HEK293T (cell line): ENCODE measurements around the gene THRAP3.

ENCODE experiments used
- CTCF ChIA-PET: fragments of 350-600 bp; formaldehyde crosslinking; extraction: SDS; loops from one replicate; lab custom pipeline; 2021; ENCODE audit warnings: antibody characterized with exemption, inconsistent platforms; lab: Yijun Ruan, JAX
- POLR2A ChIA-PET: fragments of 350-600 bp; formaldehyde crosslinking; extraction: SDS; loops from one replicate; lab custom pipeline; 2020; ENCODE audit warnings: antibody characterized with exemption, inconsistent platforms; lab: Yijun Ruan, JAX
- DNase-seq: peaks from one replicate; pipeline ENCODE4 v3.0.0; 2012; ENCODE audit warnings: mixed read lengths; ENCODE audit errors: extremely low spot score
- ARNT ChIP-seq: fragments of 450-650 bp; IDR thresholded peaks from 2 replicates; pipeline ENCODE4 v1.6.1; 2017; ENCODE audit warnings: mild to moderate bottlenecking
- BHLHE40 ChIP-seq: fragments of 450-650 bp; IDR thresholded peaks from 2 replicates; pipeline ENCODE4 v1.6.1; 2016; ENCODE audit warnings: mild to moderate bottlenecking, moderate library complexity, borderline replicate concordance
- CTBP1 ChIP-seq: fragments of 450-650 bp; IDR thresholded peaks from 2 replicates; pipeline ENCODE4 v1.6.1; 2016; ENCODE audit warnings: borderline replicate concordance
- ELF4 ChIP-seq: fragments of 450-650 bp; IDR thresholded peaks from 2 replicates; pipeline ENCODE4 v1.6.1; 2017; ENCODE audit warnings: antibody characterized with exemption
- FOXA1 ChIP-seq: fragments of 450-650 bp; IDR thresholded peaks from 2 replicates; pipeline ENCODE4 v1.6.1; 2016; ENCODE audit warnings: mild to moderate bottlenecking
- FOXK2 ChIP-seq: fragments of 450-650 bp; IDR thresholded peaks from 2 replicates; pipeline ENCODE4 v1.6.1; 2016; ENCODE audit warnings: mild to moderate bottlenecking
- FOXM1 ChIP-seq: fragments of 450-650 bp; IDR thresholded peaks from 2 replicates; pipeline ENCODE4 v1.6.1; 2017; ENCODE audit warnings: mild to moderate bottlenecking, borderline replicate concordance
- HDGF ChIP-seq: fragments of 450-650 bp; IDR thresholded peaks from 2 replicates; pipeline ENCODE4 v1.6.1; 2017; ENCODE audit warnings: antibody characterized with exemption, borderline replicate concordance
- L3MBTL2 ChIP-seq: fragments of 450-650 bp; conservative IDR thresholded peaks from 2 replicates; pipeline ENCODE4 v1.6.1; 2016; ENCODE audit warnings: mild to moderate bottlenecking
- LEF1 ChIP-seq: fragments of 450-650 bp; IDR thresholded peaks from 2 replicates; pipeline ENCODE4 v1.6.1; 2017; ENCODE audit warnings: mild to moderate bottlenecking, borderline replicate concordance
- NFRKB ChIP-seq: fragments of 450-650 bp; IDR thresholded peaks from 2 replicates; pipeline ENCODE4 v1.6.1; 2016; ENCODE audit warnings: mild to moderate bottlenecking, moderate library complexity
- PKNOX1 ChIP-seq: fragments of 450-650 bp; IDR thresholded peaks from 2 replicates; pipeline ENCODE4 v1.6.1; 2016
- SP1 ChIP-seq: fragments of 450-650 bp; IDR thresholded peaks from 2 replicates; pipeline ENCODE4 v1.6.1; 2017
- SUZ12 ChIP-seq: fragments of 450-650 bp; IDR thresholded peaks from 2 replicates; pipeline ENCODE4 v1.6.1; 2016; ENCODE audit warnings: mild to moderate bottlenecking
- TARDBP ChIP-seq: fragments of 450-650 bp; IDR thresholded peaks from 2 replicates; pipeline ENCODE4 v1.6.1; 2016
- ZNF384 ChIP-seq: fragments of 450-650 bp; IDR thresholded peaks from 2 replicates; pipeline ENCODE4 v1.6.1; 2016

The THRAP3 gene

GRCh38 chr1:36286802-36287201, 62.6 kb downstream of the THRAP3 start:
- TF ChIP-seq FOXK2: no peak
- no peak for TF ChIP-seq PKNOX1
- no peak for TF ChIP-seq CTBP1
- TF ChIP-seq FOXA1: no peak
- TF ChIP-seq LEF1: no peak
- TF ChIP-seq TARDBP: no peak
- no peak for TF ChIP-seq ELF4
- TF ChIP-seq SUZ12: no peak
- no peak for TF ChIP-seq L3MBTL2
- no peak for TF ChIP-seq ARNT
- ChIA-PET POLR2A (interaction anchor here (1.9 kb wide), 1 partner anchor 62 kb away, joined by 9 read pairs; the partner anchor contains the start of gene THRAP3), CTCF (interaction anchor here (0.7 to 1.7 kb wide), 4 partner anchors 17 to 111 kb away, joined by 3 to 10 read pairs (median 4); no protein-coding TSS in a partner anchor)
- DNase-seq: no peak

GRCh38 chr1:36287595-36287994, 63.4 kb downstream of the THRAP3 start:
- TF ChIP-seq FOXM1: no peak
- TF ChIP-seq NFRKB: no peak
- no peak for TF ChIP-seq BHLHE40
- TF ChIP-seq HDGF: no peak
- no peak for TF ChIP-seq SP1
- CTCF ChIA-PET: interaction anchor here (0.7 kb wide), 1 partner anchor 110 kb away, joined by 3 read pairs; no protein-coding TSS in a partner anchor
- POLR2A ChIA-PET: interaction anchor here (1.3 kb wide), 1 partner anchor 63 kb away, joined by 4 read pairs; the partner anchor contains the start of gene THRAP3
- no peak for DNase-seq

DNA sequence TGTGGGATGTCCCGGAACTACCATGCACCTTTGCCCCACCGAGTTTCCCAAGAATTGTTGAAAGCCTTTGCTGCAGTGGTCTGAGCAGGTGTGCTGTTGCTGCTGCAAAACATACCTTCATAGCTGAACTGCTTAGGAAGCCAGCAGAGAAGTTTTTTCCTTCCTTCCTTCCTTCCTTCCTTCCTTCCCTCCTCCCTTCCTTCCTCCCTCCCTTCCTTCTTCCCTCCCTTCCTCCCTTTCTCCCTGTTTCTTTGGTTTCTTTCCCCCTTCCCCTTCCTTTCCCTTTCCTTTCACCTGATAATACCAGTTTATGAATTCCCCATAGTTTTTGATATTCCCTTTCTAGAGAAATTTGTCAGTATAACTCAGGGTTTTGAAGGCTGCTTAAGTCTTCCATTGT, 71.1 kb downstream of the THRAP3 start:
- TF ChIP-seq TARDBP: no peak
- ChIA-PET POLR2A (interaction anchor here (0.8 kb wide), 1 partner anchor 91 kb away, joined by 3 read pairs; no protein-coding TSS in a partner anchor), CTCF (interaction anchor here (1.1 kb wide), 1 partner anchor 10 kb away, joined by 3 read pairs; no protein-coding TSS in a partner anchor)
- DNase-seq: no peak

GRCh38 chr1:36297062-36297461, 72.8 kb downstream of the THRAP3 start:
- POLR2A ChIA-PET: no interaction called here
- TF ChIP-seq ARNT: no peak
- no peak for TF ChIP-seq FOXM1
- TF ChIP-seq SP1: no peak
- no peak for TF ChIP-seq LEF1
- no peak for TF ChIP-seq FOXA1
- no peak for TF ChIP-seq CTBP1
- TF ChIP-seq ZNF384: no peak
- TF ChIP-seq ELF4: no peak
- no peak for TF ChIP-seq BHLHE40
- no peak for TF ChIP-seq PKNOX1
- TF ChIP-seq TARDBP: no peak

GRCh38 chr1:36298640-36299039, 74.4 kb downstream of the THRAP3 start:
- no peak for DNase-seq
- ChIA-PET POLR2A (interaction anchor here (0.6 to 0.8 kb wide), 2 partner anchors 8 to 47 kb away, joined by 3 read pairs; no protein-coding TSS in a partner anchor), CTCF (no interaction called here)
- no peak for TF ChIP-seq TARDBP
- TF ChIP-seq SUZ12: no peak
- no peak for TF ChIP-seq ELF4
- TF ChIP-seq BHLHE40: no peak
- no peak for TF ChIP-seq HDGF
- no peak for TF ChIP-seq ARNT
- TF ChIP-seq ZNF384: no peak
- TF ChIP-seq L3MBTL2: no peak
- no peak for TF ChIP-seq LEF1

More at GRCh38 chr1:36297062-36297461, 72.8 kb downstream of the THRAP3 start:
- no peak for DNase-seq
- CTCF ChIA-PET: no interaction called here

DNA sequence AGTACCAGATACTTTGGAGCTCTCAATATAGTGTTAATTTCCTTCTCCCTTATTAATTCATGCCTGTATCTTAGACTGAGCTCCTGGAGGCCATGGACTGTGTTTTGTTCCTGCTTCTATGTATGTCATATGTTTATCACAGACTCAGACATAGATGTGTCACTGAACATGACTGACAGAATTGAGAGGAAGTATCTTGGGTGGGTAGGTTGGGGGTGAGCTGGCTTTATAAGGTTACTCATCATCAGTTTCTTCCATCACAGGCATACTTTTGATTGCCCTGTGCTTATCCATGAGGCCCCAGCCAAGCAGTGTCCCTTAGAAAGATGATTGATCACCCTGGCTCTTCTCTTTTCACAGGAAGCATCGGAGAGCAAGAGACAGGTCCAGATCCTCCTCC, 76.3 kb downstream of the THRAP3 start:
- TF ChIP-seq FOXM1 (no peak), HDGF (no peak), CTBP1 (no peak), LEF1 (no peak), ZNF384 (no peak), FOXA1 (no peak), NFRKB (no peak), PKNOX1 (no peak), TARDBP (no peak), SP1 (no peak), ELF4 (no peak), L3MBTL2 (no peak)
- CTCF ChIA-PET: interaction anchor here (0.6 to 1.7 kb wide), 9 partner anchors 9 to 1303 kb away, joined by 3 to 7 read pairs (median 3); partner anchors contain the start of gene THRAP3
- DNase-seq: no peak
- POLR2A ChIA-PET: interaction anchor here (1.3 kb wide), 1 partner anchor 76 kb away, joined by 4 read pairs; the partner anchor contains the start of gene THRAP3

- CTCF ChIA-PET: interaction anchor here (1.7 kb wide), 1 partner anchor 15 kb away, joined by 7 read pairs; no protein-coding TSS in a partner anchor
- POLR2A ChIA-PET: no interaction called here
- no peak for DNase-seq
- TF ChIP-seq FOXK2 (no peak), BHLHE40 (no peak), ELF4 (no peak), HDGF (no peak), SUZ12 (no peak), LEF1 (no peak), FOXA1 (no peak), TARDBP (no peak), NFRKB (no peak), ZNF384 (no peak), SP1 (no peak), PKNOX1 (no peak), ARNT (no peak), CTBP1 (no peak), FOXM1 (no peak), L3MBTL2 (no peak)
Observed at GRCh38 chr1:36301220-36301619, 77.0 kb downstream of the THRAP3 start.
